B cell (primary cell): ENCODE results near the gene MRGPRX3. TPM values are rescaled to one million over a fixed set of nuclear protein-coding genes. Genes with fewer than 3 reads are reported as not detected.

Source experiments
- ATAC-seq: fragments of 200-7000 bp; cut with Tn5 transposase; one replicate; pipeline ENCODE4 v1.10.0; 2021; ENCODE audit warnings: low read depth, mild to moderate bottlenecking, moderate number of reproducible peaks, moderate library complexity
- CTCF ChIA-PET: fragments of 350-600 bp; sonication (Branson Sonifier 250); formaldehyde crosslinking; loops from one replicate; lab custom pipeline; 2021; ENCODE audit warnings: antibody characterized with exemption, inconsistent platforms; lab: Charles Lee
- POLR2A ChIA-PET: fragments of 350-600 bp; sonication (Branson Sonifier 250); formaldehyde crosslinking; loops from one replicate; lab custom pipeline; 2021; ENCODE audit warnings: antibody characterized with exemption; lab: Charles Lee
- DNase-seq: peaks from one replicate; pipeline ENCODE4 v3.0.0; 2013
- H2AFZ ChIP-seq: 2 replicates; pipeline ENCODE4 v1.6.1; 2012; ENCODE audit warnings: mild to moderate bottlenecking, low read depth, low read length; ENCODE audit not compliant: insufficient read depth, poor library complexity, severe bottlenecking
- H3K27ac ChIP-seq, 2 donors: 1 replicate in 1 of 2; 2 replicates in 1 of 2; pipeline ENCODE4 v1.5.1; 2012 to 2013; ENCODE audit warnings: low read length in 2 of 2, mild to moderate bottlenecking in 2 of 2, moderate library complexity in 1 of 2
- H3K27me3 ChIP-seq, 4 experiments: fragments of 200-600 bp in 1 of 4; sonication (generic) in 1 of 4; replicated peaks in 1 of 4; 1 replicate in 2 of 4; 2 replicates in 2 of 4; pipeline versions ENCODE4 v1.6.1 to v1.7.0; 2013 to 2016; ENCODE audit warnings: low read length in 3 of 4, mild to moderate bottlenecking in 2 of 4, mixed read lengths in 1 of 4, moderate library complexity in 1 of 4; ENCODE audit not compliant: insufficient read depth in 4 of 4, control insufficient read depth in 3 of 4; ENCODE audit errors: control extremely low read depth in 1 of 4
- H3K36me3 ChIP-seq, 2 experiments: replicated peaks in 1 of 2; 1 replicate in 1 of 2; 2 replicates in 1 of 2; pipeline versions ENCODE4 v1.6.1 to v1.7.1; 2013; ENCODE audit warnings: low read length in 1 of 2; ENCODE audit not compliant: insufficient read depth in 2 of 2, control insufficient read depth in 1 of 2; ENCODE audit errors: control extremely low read depth in 1 of 2, extremely low read depth in 1 of 2
- H3K4me1 ChIP-seq, 2 donors: fragments of 200-600 bp in 1 of 2; sonication (generic) in 1 of 2; 1 replicate in 1 of 2; 2 replicates in 1 of 2; pipeline versions ENCODE4 v1.5.1 to v1.6.1; 2013 to 2017; ENCODE audit warnings: low read length in 2 of 2; ENCODE audit not compliant: control insufficient read depth in 2 of 2, insufficient read depth in 2 of 2
- H3K4me2 ChIP-seq: replicated peaks from 2 replicates; pipeline ENCODE3; 2012; ENCODE audit warnings: mild to moderate bottlenecking, low read depth, low read length; ENCODE audit not compliant: poor library complexity, severe bottlenecking
- H3K4me3 ChIP-seq, 5 experiments: fragments of 200-600 bp in 1 of 5; sonication (generic) in 1 of 5; 1 replicate in 3 of 5; 2 replicates in 2 of 5; pipeline versions ENCODE4 v1.5.1 to v1.7.0; 2011 to 2016; ENCODE audit warnings: low read length in 4 of 5, mild to moderate bottlenecking in 4 of 5, low read depth in 2 of 5, control low read depth in 1 of 5, moderate library complexity in 1 of 5; ENCODE audit not compliant: insufficient read depth in 1 of 5; ENCODE audit errors: control extremely low read depth in 1 of 5, extremely low read depth in 1 of 5
- H3K79me2 ChIP-seq: fragments of 200-600 bp; sonication (generic); one replicate; pipeline ENCODE4 v1.6.0; 2016; ENCODE audit warnings: low read length; ENCODE audit not compliant: control insufficient read depth, insufficient read depth
- H3K9ac ChIP-seq: fragments of 200-600 bp; sonication (generic); 2 replicates; pipeline ENCODE4 v1.6.1; 2017; ENCODE audit warnings: mild to moderate bottlenecking, low read length, moderate library complexity
- H3K9me3 ChIP-seq, 3 donors: one replicate each; pipeline versions ENCODE4 v1.6.1 to v1.7.1; 2013; ENCODE audit warnings: low read length in 2 of 3; ENCODE audit not compliant: control insufficient read depth in 2 of 3, insufficient read depth in 1 of 3; ENCODE audit errors: control extremely low read depth in 1 of 3
- H4K20me1 ChIP-seq: 2 replicates; pipeline ENCODE4 v1.6.0; 2012; ENCODE audit warnings: mild to moderate bottlenecking, low read length; ENCODE audit not compliant: insufficient read depth, control insufficient read depth, poor library complexity, severe bottlenecking
- H3K27ac Mint-ChIP-seq: one replicate; pipeline ENCODE4 v1.8.0; 2021; ENCODE audit warnings: mixed read lengths
- H3K27me3 Mint-ChIP-seq: one replicate; pipeline ENCODE4 v1.8.0; 2021; ENCODE audit warnings: mixed read lengths
- H3K4me1 Mint-ChIP-seq: one replicate; pipeline ENCODE4 v1.8.0; 2021; ENCODE audit warnings: mixed read lengths
- H3K4me3 Mint-ChIP-seq: one replicate; pipeline ENCODE4 v1.8.0; 2021; ENCODE audit warnings: mixed read lengths
- H3K9me3 Mint-ChIP-seq: one replicate; pipeline ENCODE4 v1.8.0; 2022; ENCODE audit warnings: mixed read lengths; ENCODE audit not compliant: insufficient read depth
- CTCF ChIP-seq: fragments of 200-600 bp; IDR thresholded peaks from one replicate; pipeline ENCODE4 v1.8.0; 2022; ENCODE audit warnings: antibody characterized with exemption, mild to moderate bottlenecking
- EZH2 ChIP-seq: IDR thresholded peaks from 2 replicates; pipeline ENCODE4 v1.6.1; 2012; ENCODE audit warnings: borderline replicate concordance, low read depth, mild to moderate bottlenecking, moderate library complexity, low read length; ENCODE audit not compliant: insufficient read depth, poor library complexity, severe bottlenecking
- WGBS: methylation state at CpG from one replicate; pipeline ENCODE4 v1.1.5; 2013; ENCODE audit warnings: missing lambda C conversion rate; ENCODE audit not compliant: insufficient coverage; 5-methylcytosine and 5-hydroxymethylcytosine counted together
- intact Hi-C: fragments of 100-400 bp; cut with micrococcal nuclease; formaldehyde crosslinking; loops from one replicate; pipeline ENCODE4 v1.10.0; 2022
- polyA plus RNA-seq: library from polyadenylated mRNA; depleted of rRNA; stranded (reverse); fragments of >200 nt; gene quantifications from 2 replicates; pipeline ENCODE4 v1.2.3, GENCODE V29; 2012
- total RNA-seq, 2 donors: library from RNA; stranded (reverse); fragments of 120-200 nt in 1 of 2; gene quantifications; 1 replicate in 1 of 2; 2 replicates in 1 of 2; pipeline versions ENCODE4 v1.2.3 to v1.2.4, GENCODE V29; 2013 to 2022

Gene MRGPRX3
- total and polyA plus RNA-seq, 2 donors (not counting 1 experiment from before 2014, with no cell fraction given) = not detected

DNA sequence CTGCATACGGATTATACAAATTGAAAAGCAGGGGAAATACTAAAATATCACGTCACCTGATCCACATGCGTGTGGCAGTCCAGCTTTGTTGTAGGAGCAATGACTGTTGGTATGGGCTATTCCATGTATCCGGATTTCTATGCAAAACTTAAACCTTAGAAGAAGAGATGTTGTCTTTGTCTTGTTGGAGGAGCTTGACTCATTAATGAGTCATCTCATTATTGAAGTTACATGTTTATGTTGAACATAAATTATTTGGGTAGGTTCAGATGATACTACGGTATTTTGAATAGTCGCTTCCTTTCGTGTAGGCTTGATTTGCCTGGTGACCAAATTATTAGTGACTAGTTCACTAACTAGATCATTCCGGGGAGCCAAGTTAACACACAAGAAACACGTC, 25.7 kb upstream of the MRGPRX3 start:
- no peak overlapping the region for H3K9ac ChIP-seq
- peaks cover 21% of the 10 kb centered on the region for H3K4me1 Mint-ChIP-seq
- DNase-seq (no peak), ATAC-seq (no peak)
- no peaks in the 10 kb centered on the region for H3K9me3 Mint-ChIP-seq
- intact Hi-C loops = loop anchor here (1.0 to 5.0 kb wide), 6 partner anchors 93 to 528 kb away; partner anchors contain the start of genes GTF2H1, HPS5, LDHA and SERGEF
- no peaks in the 10 kb centered on the region for H3K9me3 ChIP-seq
- H3K4me1 ChIP-seq = peaks cover 11 to 17% of the 10 kb centered on the region in 2 donors
- peaks cover 3 to 13% of the 10 kb centered on the region in 2 experiments for H3K36me3 ChIP-seq
- peaks cover 0 to 5% (median 2%) of the 10 kb centered on the region in 4 experiments for H3K27me3 ChIP-seq
- H3K79me2 ChIP-seq = peaks cover 42% of the 10 kb centered on the region
- peak overlapping the region; percentile 91 for H2AFZ ChIP-seq
- peaks cover 21% of the 10 kb centered on the region for H3K27me3 Mint-ChIP-seq
- peak overlapping the region; percentile 69 for H3K4me2 ChIP-seq
- H3K4me3 ChIP-seq = peak overlapping the region in 1 of 5 experiments; percentile 70
- H3K27ac Mint-ChIP-seq = peak overlapping the region; percentile 41
- no peak overlapping the region for H3K27ac ChIP-seq
- 89% methylated on average over 8 of the region's 9 CpGs for WGBS
- H4K20me1 ChIP-seq = no peaks in the 10 kb centered on the region
- H3K4me3 Mint-ChIP-seq = peak overlapping the region; percentile 95
- POLR2A ChIA-PET = no interaction called here
- CTCF ChIA-PET = interaction anchor here (0.6 to 3.1 kb wide), 22 partner anchors 9 to 693 kb away, joined by 3 to 28 read pairs (median 4); partner anchors contain the start of gene SERGEF
- no peak for TF ChIP-seq EZH2

- Histone ChIP-seq H3K9ac (no peak overlapping the region), H3K9me3 (no peaks in the 10 kb centered on the region), H3K79me2 (peaks cover 29% of the 10 kb centered on the region), H3K27me3 (peaks cover 0 to 6% (median 4%) of the 10 kb centered on the region in 4 experiments), H3K4me1 (peaks cover 11 to 17% of the 10 kb centered on the region in 2 donors), H2AFZ (no peak overlapping the region), H3K4me3 (no peak overlapping the region), H3K36me3 (peaks cover 0 to 4% of the 10 kb centered on the region in 2 experiments), H3K4me2 (no peak overlapping the region), H4K20me1 (no peaks in the 10 kb centered on the region), H3K27ac (no peak overlapping the region)
- intact Hi-C loops = loop anchor here (5.0 kb wide), 1 partner anchor 419 kb away; the partner anchor contains the start of gene TSG101
- DNase-seq = no peak
- POLR2A ChIA-PET = no interaction called here
- no peak for ATAC-seq
- Mint-ChIP-seq H3K9me3 (no peaks in the 10 kb centered on the region), H3K27me3 (peaks cover 31% of the 10 kb centered on the region), H3K4me1 (peaks cover 19% of the 10 kb centered on the region), H3K4me3 (no peak overlapping the region), H3K27ac (no peak overlapping the region)
- no peak for TF ChIP-seq CTCF
- CTCF ChIA-PET = no interaction called here
- WGBS = 79% methylated on average over 2 of the region's 3 CpGs
Measured at GRCh38 chr11:18108254-18108653, 24.1 kb upstream of the MRGPRX3 start.
